DND-41 (cell line): ENCODE measurements around the gene RNF4.

Experiments
- ATAC-seq: fragments of 200-7000 bp; cut with Tn5 transposase; 3 replicates; pipeline ENCODE4 v1.9.1; 2021; ENCODE audit warnings: low read depth; ENCODE audit not compliant: insufficient read depth
- DNase-seq: peaks from one replicate; pipeline ENCODE4 v3.0.0-alpha.2; 2020
- H2AFZ ChIP-seq: 2 replicates; pipeline ENCODE4 v1.6.0; 2012; ENCODE audit warnings: low read depth, low read length
- H3K27ac ChIP-seq: 2 replicates; pipeline ENCODE4 v1.5.1; 2012; ENCODE audit warnings: low read length, inconsistent platforms
- H3K27me3 ChIP-seq: fragments of 200-600 bp; sonication (generic); 2 replicates; pipeline ENCODE4 v1.6.0; 2012; ENCODE audit warnings: low read length, mild to moderate bottlenecking, inconsistent platforms; ENCODE audit not compliant: insufficient read depth, poor library complexity
- H3K36me3 ChIP-seq: 2 replicates; pipeline ENCODE4 v1.5.1; 2012; ENCODE audit warnings: low read length, inconsistent platforms; ENCODE audit not compliant: insufficient read depth
- H3K4me1 ChIP-seq: 2 replicates; pipeline ENCODE4 v1.5.1; 2012; ENCODE audit warnings: mild to moderate bottlenecking, low read length; ENCODE audit not compliant: insufficient read depth
- H3K4me2 ChIP-seq: 2 replicates; pipeline ENCODE4 v1.6.0; 2012; ENCODE audit warnings: mild to moderate bottlenecking, moderate library complexity, low read length, inconsistent platforms; ENCODE audit not compliant: insufficient read depth
- H3K4me3 ChIP-seq, 2 experiments: fragments of 200-600 bp in 1 of 2; shearing (Covaris generic) in 1 of 2; 2 replicates each; pipeline ENCODE4 v1.5.1; 2012 to 2016; ENCODE audit warnings: inconsistent platforms in 2 of 2, low read length in 2 of 2, mild to moderate bottlenecking in 2 of 2, low read depth in 1 of 2, moderate library complexity in 1 of 2
- H3K79me2 ChIP-seq: 2 replicates; pipeline ENCODE4 v1.6.0; 2012; ENCODE audit warnings: low read length, inconsistent platforms; ENCODE audit not compliant: insufficient read depth
- H3K9ac ChIP-seq: 2 replicates; pipeline ENCODE4 v1.6.0; 2012; ENCODE audit warnings: low read depth, mild to moderate bottlenecking, inconsistent platforms, low read length, moderate library complexity
- H3K9me3 ChIP-seq: 2 replicates; pipeline ENCODE4 v1.5.1; 2012; ENCODE audit warnings: low read length, moderate library complexity, mild to moderate bottlenecking, inconsistent platforms; ENCODE audit not compliant: insufficient read depth, severe bottlenecking
- H4K20me1 ChIP-seq: 2 replicates; pipeline ENCODE4 v1.6.0; 2012; ENCODE audit warnings: low read length; ENCODE audit not compliant: insufficient read depth
- EZH2 ChIP-seq: IDR thresholded peaks from 3 replicates; pipeline ENCODE4 v1.6.1; 2012; ENCODE audit warnings: borderline replicate concordance, low read depth, mild to moderate bottlenecking, moderate library complexity, low read length, inconsistent platforms; ENCODE audit not compliant: severe bottlenecking
- TF ChIP-seq, protein P1 (sequence below): IDR thresholded peaks from 2 replicates; pipeline ENCODE4 v1.5.1; 2012; ENCODE audit warnings: borderline replicate concordance, low read length, moderate library complexity, mild to moderate bottlenecking; ENCODE audit not compliant: poor library complexity, severe bottlenecking; ENCODE audit errors: extremely low read depth

Gene RNF4

DNA sequence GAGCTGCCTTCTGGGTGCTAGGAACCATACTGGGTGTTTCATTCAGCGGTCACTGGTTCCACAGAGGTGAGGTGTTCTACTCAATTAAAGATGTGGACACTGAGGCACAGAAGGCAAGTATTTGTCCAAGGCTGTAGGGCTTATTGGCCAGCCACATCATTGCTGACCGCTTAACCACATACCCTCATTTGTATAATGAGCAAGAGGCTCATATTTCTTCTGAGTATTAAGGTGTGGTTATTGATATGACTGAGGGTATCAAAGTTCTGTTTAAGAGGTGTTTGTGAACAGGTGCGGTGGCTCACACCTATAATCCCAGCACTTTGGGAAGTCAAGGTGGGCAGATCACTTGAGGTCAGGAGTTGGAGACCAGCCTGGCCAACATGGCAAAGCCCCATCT, 14.3 kb downstream of the RNF4 start:
- H3K27me3 ChIP-seq, result no peaks in the 10 kb centered on the region
- H3K79me2 ChIP-seq, result peaks cover 100% of the 10 kb centered on the region
- no peaks in the 10 kb centered on the region for H3K9me3 ChIP-seq
- ATAC-seq (no peak), DNase-seq (no peak)
- no peak overlapping the region for H3K4me2 ChIP-seq
- no peak overlapping the region for H3K9ac ChIP-seq
- H3K36me3 ChIP-seq, result peaks cover 48% of the 10 kb centered on the region
- no peak overlapping the region for H3K27ac ChIP-seq
- no peaks in the 10 kb centered on the region for H3K4me1 ChIP-seq
- no peak overlapping the region for H2AFZ ChIP-seq
- TF ChIP-seq EZH2, result no peak
- TF ChIP-seq, protein P1, sequence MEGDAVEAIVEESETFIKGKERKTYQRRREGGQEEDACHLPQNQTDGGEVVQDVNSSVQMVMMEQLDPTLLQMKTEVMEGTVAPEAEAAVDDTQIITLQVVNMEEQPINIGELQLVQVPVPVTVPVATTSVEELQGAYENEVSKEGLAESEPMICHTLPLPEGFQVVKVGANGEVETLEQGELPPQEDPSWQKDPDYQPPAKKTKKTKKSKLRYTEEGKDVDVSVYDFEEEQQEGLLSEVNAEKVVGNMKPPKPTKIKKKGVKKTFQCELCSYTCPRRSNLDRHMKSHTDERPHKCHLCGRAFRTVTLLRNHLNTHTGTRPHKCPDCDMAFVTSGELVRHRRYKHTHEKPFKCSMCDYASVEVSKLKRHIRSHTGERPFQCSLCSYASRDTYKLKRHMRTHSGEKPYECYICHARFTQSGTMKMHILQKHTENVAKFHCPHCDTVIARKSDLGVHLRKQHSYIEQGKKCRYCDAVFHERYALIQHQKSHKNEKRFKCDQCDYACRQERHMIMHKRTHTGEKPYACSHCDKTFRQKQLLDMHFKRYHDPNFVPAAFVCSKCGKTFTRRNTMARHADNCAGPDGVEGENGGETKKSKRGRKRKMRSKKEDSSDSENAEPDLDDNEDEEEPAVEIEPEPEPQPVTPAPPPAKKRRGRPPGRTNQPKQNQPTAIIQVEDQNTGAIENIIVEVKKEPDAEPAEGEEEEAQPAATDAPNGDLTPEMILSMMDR, result no peak
- H4K20me1 ChIP-seq, result peaks cover 96% of the 10 kb centered on the region
- H3K4me3 ChIP-seq, result no peak overlapping the region

DNA sequence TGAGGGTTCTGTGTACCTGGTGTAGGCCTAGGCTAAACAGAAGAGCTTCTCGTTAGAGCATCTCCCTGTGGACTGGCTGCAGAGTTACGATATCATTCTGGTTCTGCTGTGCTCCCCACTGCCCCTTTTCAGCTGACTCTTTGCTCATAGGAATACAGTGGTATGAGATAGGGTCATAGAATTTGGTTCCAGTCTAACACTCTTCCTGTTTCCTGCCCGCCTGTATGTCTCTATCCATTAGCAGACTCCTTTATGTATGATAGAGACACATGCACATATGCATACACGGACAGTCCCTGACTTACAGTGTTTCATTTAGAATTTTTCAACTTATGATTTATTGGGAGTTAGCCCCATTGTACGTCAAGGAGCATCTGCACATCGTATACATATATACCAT, 15.3 kb downstream of the RNF4 start:
- Histone ChIP-seq H3K9ac (no peak overlapping the region), H3K4me2 (0 out of 2 replicates have a peak overlapping the region, but pooled peaks have one; percentile 16), H3K4me3 (no peak overlapping the region), H3K9me3 (no peaks in the 10 kb centered on the region), H3K27ac (no peak overlapping the region), H3K4me1 (no peaks in the 10 kb centered on the region), H3K79me2 (peaks cover 100% of the 10 kb centered on the region), H3K27me3 (no peaks in the 10 kb centered on the region), H3K36me3 (peaks cover 46% of the 10 kb centered on the region), H2AFZ (no peak overlapping the region), H4K20me1 (peaks cover 96% of the 10 kb centered on the region)
- TF ChIP-seq EZH2, result no peak
- TF ChIP-seq, protein P1, result no peak
- ATAC-seq (no peak), DNase-seq (no peak)

DNA sequence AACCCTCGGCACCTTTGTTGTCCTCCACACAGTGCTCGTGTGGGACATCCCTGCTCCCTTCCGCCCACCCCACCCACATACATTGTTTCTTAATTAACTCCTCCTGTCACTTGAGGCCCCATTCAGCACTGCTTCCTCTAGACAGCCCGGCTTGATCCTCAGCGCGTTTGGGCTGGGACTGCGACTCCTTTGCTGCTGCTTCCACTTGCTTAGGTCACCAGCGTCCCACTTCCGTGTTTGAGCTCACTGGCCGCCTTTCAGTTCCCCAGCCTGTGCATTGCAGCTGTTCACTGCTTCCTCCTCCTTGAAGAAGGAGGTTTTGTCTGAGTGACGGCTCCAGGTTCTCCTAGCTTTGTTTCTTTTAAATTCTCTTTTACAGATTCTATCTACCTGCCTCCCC, 16.1 kb downstream of the RNF4 start:
- Histone ChIP-seq H3K36me3 (peaks cover 54% of the 10 kb centered on the region), H3K9ac (no peak overlapping the region), H2AFZ (no peak overlapping the region), H3K27me3 (no peaks in the 10 kb centered on the region), H4K20me1 (peaks cover 96% of the 10 kb centered on the region), H3K79me2 (peaks cover 100% of the 10 kb centered on the region), H3K4me3 (no peak overlapping the region), H3K27ac (no peak overlapping the region), H3K9me3 (no peaks in the 10 kb centered on the region), H3K4me2 (no peak overlapping the region), H3K4me1 (no peaks in the 10 kb centered on the region)
- no peak for TF ChIP-seq EZH2
- TF ChIP-seq, protein P1, result no peak
- ATAC-seq (no peak), DNase-seq (no peak)

DNA sequence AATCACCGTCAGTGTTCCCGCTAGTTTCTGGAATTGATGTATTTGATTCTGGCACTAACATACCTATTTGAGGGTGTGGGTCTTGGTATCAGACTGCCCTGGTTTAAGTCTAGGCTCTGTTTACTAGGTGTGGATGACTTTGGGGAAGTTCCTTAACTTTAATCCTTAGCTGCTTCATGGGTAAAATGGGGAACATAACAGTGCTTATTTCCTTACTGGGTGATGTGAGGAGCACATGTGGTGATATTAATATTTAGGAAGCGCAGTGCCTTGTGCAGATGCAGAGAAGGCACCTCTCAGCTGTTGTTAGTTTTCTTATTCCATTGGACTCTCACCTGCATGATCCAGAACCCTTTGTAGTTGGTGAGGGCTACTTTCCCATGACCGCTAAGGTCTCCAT, 17.1 kb downstream of the RNF4 start:
- Histone ChIP-seq H2AFZ (no peak overlapping the region), H3K27me3 (no peaks in the 10 kb centered on the region), H3K9ac (no peak overlapping the region), H3K4me2 (no peak overlapping the region), H4K20me1 (peaks cover 96% of the 10 kb centered on the region), H3K9me3 (no peaks in the 10 kb centered on the region), H3K4me1 (no peaks in the 10 kb centered on the region), H3K36me3 (peaks cover 57% of the 10 kb centered on the region), H3K27ac (no peak overlapping the region), H3K79me2 (peaks cover 100% of the 10 kb centered on the region), H3K4me3 (no peak overlapping the region)
- TF ChIP-seq, protein P1, result no peak
- no peak for TF ChIP-seq EZH2
- DNase-seq, result no peak
- ATAC-seq, result no peak
